Spleen (tissue), 11 donors: ENCODE measurements around the gene IGSF21. TPM values are rescaled to one million over a fixed set of nuclear protein-coding genes. Genes with fewer than 3 reads are reported as not detected.

Experiments used
- DNase-seq: peaks from one replicate; pipeline ENCODE4 v3.0.0-alpha.2; 2020
- H3K27ac ChIP-seq, 8 donors: fragments of 200-600 bp; sonication (generic) in 7 of 8; 1 replicate in 4 of 8; 2 replicates in 4 of 8; pipeline versions ENCODE4 v1.5.0 to v1.8.0; 2016 to 2021; ENCODE audit warnings: inconsistent platforms in 4 of 8, mild to moderate bottlenecking in 4 of 8, moderate library complexity in 1 of 8
- H3K27me3 ChIP-seq, 7 donors: fragments of 200-600 bp; sonication (generic) in 6 of 7; replicated peaks in 1 of 7; 1 replicate in 4 of 7; 2 replicates in 3 of 7; pipeline versions ENCODE4 v1.5.0 to v1.8.0; 2016 to 2021; ENCODE audit warnings: inconsistent platforms in 3 of 7, mild to moderate bottlenecking in 1 of 7
- H3K36me3 ChIP-seq, 6 donors: fragments of 200-600 bp; sonication (generic) in 5 of 6; 1 replicate in 4 of 6; 2 replicates in 2 of 6; pipeline versions ENCODE4 v1.5.0 to v1.8.0; 2016 to 2021; ENCODE audit warnings: inconsistent platforms in 2 of 6
- H3K4me1 ChIP-seq, 6 donors: fragments of 200-600 bp; sonication (generic) in 5 of 6; 1 replicate in 3 of 6; 2 replicates in 3 of 6; pipeline versions ENCODE4 v1.5.0 to v1.8.0; 2016 to 2021; ENCODE audit warnings: inconsistent platforms in 3 of 6
- H3K4me3 ChIP-seq, 8 donors: fragments of 200-600 bp; sonication (generic) in 7 of 8; 1 replicate in 4 of 8; 2 replicates in 4 of 8; pipeline versions ENCODE4 v1.5.0 to v1.8.0; 2016 to 2021; ENCODE audit warnings: inconsistent platforms in 4 of 8, mild to moderate bottlenecking in 4 of 8, moderate library complexity in 2 of 8
- H3K9me3 ChIP-seq, 8 donors: fragments of 200-600 bp; sonication (generic) in 7 of 8; 1 replicate in 4 of 8; 2 replicates in 4 of 8; pipeline versions ENCODE4 v1.5.0 to v1.8.0; 2016 to 2021; ENCODE audit warnings: inconsistent platforms in 4 of 8
- POLR2A ChIP-seq, 3 donors: fragments of 450-650 bp; IDR thresholded peaks; one replicate each; pipeline ENCODE4 v1.5.1; 2017; ENCODE audit warnings: antibody characterized with exemption in 3 of 3, mild to moderate bottlenecking in 1 of 3
- POLR2AphosphoS5 ChIP-seq, 3 donors: sonication (generic); formaldehyde crosslinking; IDR thresholded peaks; one replicate each; pipeline ENCODE4 v1.5.1; 2017; ENCODE audit warnings: antibody characterized with exemption in 3 of 3
- WGBS, 5 donors: extraction: QIAGEN DNeasy Blood & Tissue Kit in 3 of 5; methylation state at CpG; one replicate each; pipeline versions ENCODE4 v1.1.5 to v1.1.7; 2013 to 2018; 5-methylcytosine and 5-hydroxymethylcytosine counted together
- intact Hi-C: fragments of 100-400 bp; cut with DNase I; formaldehyde crosslinking; loops from one replicate; pipeline ENCODE4 v1.15.0; 2023; ENCODE audit warnings: low total_unique reads
- polyA plus RNA-seq, 3 donors: library from polyadenylated mRNA; stranded (reverse); fragments of 200-250 nt; gene quantifications; one replicate each; pipeline ENCODE4 v1.2.1, GENCODE V29; 2013
- total RNA-seq, 7 donors: library from RNA; depleted of rRNA in 3 of 7; stranded (reverse); fragments of >200 nt in 3 of 7; fragmentation: NEBNext Ultra II Directional in 4 of 7; extraction: Animal tissue kit (Norgen Biotek cat#: 25700) in 4 of 7; gene quantifications; one replicate each; pipeline versions ENCODE4 v1.1.0 to v1.2.1, GENCODE V29; 2016 to 2021
- TF ChIP-seq, protein P1 (sequence below), 11 experiments: fragments of 200-600 bp in 7 of 11; fragments of 450-650 bp in 4 of 11; sonication (generic) in 4 of 11; IDR thresholded peaks in 8 of 11; conservative IDR thresholded peaks in 3 of 11; 1 replicate in 7 of 11; 2 replicates in 4 of 11; pipeline versions ENCODE4 v1.4.0 to v1.8.0; 2016 to 2021; ENCODE audit warnings: antibody characterized with exemption in 11 of 11, inconsistent platforms in 4 of 11, mild to moderate bottlenecking in 1 of 11
- donor health status: healthy with polysubstance abuse.
- donor health status: DM: no; HTN: no; CAD: no; lungs with moderate emphysema.
- donor health status: DM: no; HTN: no; CAD: no.
- donor health status: Bipolar disorder and iron deficiency.
- donor health status: healthy.
- donor health status: DM: no; HTN: no; CAD: no.
- donor health status: DM: yes; HTN: yes; CAD: no.

The IGSF21 gene
- total and polyA plus RNA-seq, 10 donors: 1.6 to 35.0 (median 20.6) TPM

GRCh38 chr1:18148461-18148860 is 40.9 kb downstream of the IGSF21 start:
- no peaks in the 10 kb centered on the region for H3K4me1 ChIP-seq
- TF ChIP-seq POLR2AphosphoS5 (IDR thresholded peaks at IDR 0.05): no peak
- TF ChIP-seq, protein P1, sequence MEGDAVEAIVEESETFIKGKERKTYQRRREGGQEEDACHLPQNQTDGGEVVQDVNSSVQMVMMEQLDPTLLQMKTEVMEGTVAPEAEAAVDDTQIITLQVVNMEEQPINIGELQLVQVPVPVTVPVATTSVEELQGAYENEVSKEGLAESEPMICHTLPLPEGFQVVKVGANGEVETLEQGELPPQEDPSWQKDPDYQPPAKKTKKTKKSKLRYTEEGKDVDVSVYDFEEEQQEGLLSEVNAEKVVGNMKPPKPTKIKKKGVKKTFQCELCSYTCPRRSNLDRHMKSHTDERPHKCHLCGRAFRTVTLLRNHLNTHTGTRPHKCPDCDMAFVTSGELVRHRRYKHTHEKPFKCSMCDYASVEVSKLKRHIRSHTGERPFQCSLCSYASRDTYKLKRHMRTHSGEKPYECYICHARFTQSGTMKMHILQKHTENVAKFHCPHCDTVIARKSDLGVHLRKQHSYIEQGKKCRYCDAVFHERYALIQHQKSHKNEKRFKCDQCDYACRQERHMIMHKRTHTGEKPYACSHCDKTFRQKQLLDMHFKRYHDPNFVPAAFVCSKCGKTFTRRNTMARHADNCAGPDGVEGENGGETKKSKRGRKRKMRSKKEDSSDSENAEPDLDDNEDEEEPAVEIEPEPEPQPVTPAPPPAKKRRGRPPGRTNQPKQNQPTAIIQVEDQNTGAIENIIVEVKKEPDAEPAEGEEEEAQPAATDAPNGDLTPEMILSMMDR (IDR thresholded peaks at IDR 0.05 in 8 of 11, conservative IDR thresholded peaks at IDR 0.05 in 3 of 11): no peak
- no peak for TF ChIP-seq POLR2A (IDR thresholded peaks at IDR 0.05)
- H3K4me3 ChIP-seq: no peak overlapping the region
- H3K9me3 ChIP-seq: no peaks in the 10 kb centered on the region
- no peaks in the 10 kb centered on the region for H3K36me3 ChIP-seq
- intact Hi-C loops: no loop called here
- no peak overlapping the region for H3K27ac ChIP-seq
- peaks cover 0 to 20% (median 0%) of the 10 kb centered on the region in 7 donors for H3K27me3 ChIP-seq
- DNase-seq: peak; percentile 27
- WGBS, 5 donors: 71 to 85% (median 71%) methylated on average over 5 of the region's 5 CpGs

- intact Hi-C loops: no loop called here
- Histone ChIP-seq H3K36me3 (no peaks in the 10 kb centered on the region), H3K4me3 (no peak overlapping the region), H3K27ac (no peak overlapping the region), H3K27me3 (peaks cover 0 to 15% (median 0%) of the 10 kb centered on the region in 7 donors), H3K4me1 (no peaks in the 10 kb centered on the region), H3K9me3 (no peaks in the 10 kb centered on the region)
- DNase-seq: peak; percentile 49
- 75 to 81% (median 77%) methylated on average over 17 to 19 of the region's 19 CpGs for WGBS, 5 donors
- TF ChIP-seq, protein P1 (IDR thresholded peaks at IDR 0.05 in 8 of 11, conservative IDR thresholded peaks at IDR 0.05 in 3 of 11): no peak
- TF ChIP-seq POLR2A (IDR thresholded peaks at IDR 0.05) (no peak), POLR2AphosphoS5 (IDR thresholded peaks at IDR 0.05) (no peak)
These were observed 41.5 kb downstream of the IGSF21 start for GRCh38 chr1:18149027-18149641.

GRCh38 chr1:18151436-18152122 is 44.0 kb downstream of the IGSF21 start:
- H3K27ac ChIP-seq: no peak overlapping the region
- H3K4me3 ChIP-seq: no peak overlapping the region
- no peaks in the 10 kb centered on the region for H3K9me3 ChIP-seq
- no peaks in the 10 kb centered on the region for H3K36me3 ChIP-seq
- intact Hi-C loops: no loop called here
- H3K4me1 ChIP-seq: no peaks in the 10 kb centered on the region
- peak; percentile 33 for DNase-seq
- no peak for TF ChIP-seq POLR2AphosphoS5 (IDR thresholded peaks at IDR 0.05)
- TF ChIP-seq, protein P1 (IDR thresholded peaks at IDR 0.05 in 8 of 11, conservative IDR thresholded peaks at IDR 0.05 in 3 of 11): no peak
- peaks cover 0 to 21% (median 0%) of the 10 kb centered on the region in 7 donors for H3K27me3 ChIP-seq
- WGBS, 5 donors: 55 to 66% (median 63%) methylated on average over 8 of the region's 8 CpGs

GRCh38 chr1:18154430-18155194 is 47.0 kb downstream of the IGSF21 start:
- intact Hi-C loops: no loop called here
- no peak overlapping the region for H3K4me3 ChIP-seq
- DNase-seq: peak; percentile 22
- peaks cover 0 to 42% (median 5%) of the 10 kb centered on the region in 7 donors for H3K27me3 ChIP-seq
- H3K4me1 ChIP-seq: no peaks in the 10 kb centered on the region
- H3K27ac ChIP-seq: no peak overlapping the region
- no peaks in the 10 kb centered on the region for H3K36me3 ChIP-seq
- 58 to 72% (median 61%) methylated on average over 3 of the region's 3 CpGs for WGBS, 5 donors
- no peaks in the 10 kb centered on the region for H3K9me3 ChIP-seq
- TF ChIP-seq, protein P1 (IDR thresholded peaks at IDR 0.05 in 8 of 11, conservative IDR thresholded peaks at IDR 0.05 in 3 of 11): no peak
- no peak for TF ChIP-seq POLR2AphosphoS5 (IDR thresholded peaks at IDR 0.05)
- TF ChIP-seq POLR2A (IDR thresholded peaks at IDR 0.05): no peak
